Endodermal cell (in vitro differentiated cells): ENCODE data around the gene MLLT3. TPM values are rescaled to one million over a fixed set of nuclear protein-coding genes. Genes with fewer than 3 reads are reported as not detected.

Experiments used
- DNase-seq: peaks from one replicate; pipeline ENCODE4 v3.0.0-alpha.2; 2017
- H3K27ac ChIP-seq: 2 replicates; pipeline ENCODE4 v1.5.1; 2013; ENCODE audit warnings: mild to moderate bottlenecking, low read depth, low read length, moderate library complexity
- H3K27me3 ChIP-seq: 2 replicates; pipeline ENCODE4 v1.6.1; 2013; ENCODE audit warnings: mild to moderate bottlenecking, low read length, moderate library complexity; ENCODE audit not compliant: insufficient read depth, control insufficient read depth, poor library complexity, severe bottlenecking
- H3K36me3 ChIP-seq: 2 replicates; pipeline ENCODE4 v1.7.0; 2013; ENCODE audit warnings: mild to moderate bottlenecking, low read length, moderate library complexity; ENCODE audit not compliant: control insufficient read depth, insufficient read depth
- H3K4me1 ChIP-seq: one replicate; pipeline ENCODE4 v1.7.0; 2013; ENCODE audit warnings: low read length; ENCODE audit not compliant: control insufficient read depth, insufficient read depth
- H3K4me3 ChIP-seq: 2 replicates; pipeline ENCODE4 v1.5.1; 2013; ENCODE audit warnings: mild to moderate bottlenecking, low read length, moderate library complexity
- H3K9ac ChIP-seq: 2 replicates; pipeline ENCODE4 v1.6.1; 2013; ENCODE audit warnings: mild to moderate bottlenecking, low read length, moderate library complexity; ENCODE audit not compliant: poor library complexity, severe bottlenecking; ENCODE audit errors: extremely low read depth
- H3K9me3 ChIP-seq: 2 replicates; pipeline ENCODE4 v1.6.1; 2013; ENCODE audit warnings: mild to moderate bottlenecking, low read length, moderate library complexity; ENCODE audit not compliant: control insufficient read depth
- H3K27ac Mint-ChIP-seq: 2 replicates; pipeline ENCODE4 v1.8.0; 2020; ENCODE audit warnings: mixed read lengths
- H3K27me3 Mint-ChIP-seq: 2 replicates; pipeline ENCODE4 v1.8.0; 2021; ENCODE audit warnings: mild to moderate bottlenecking, mixed read lengths; ENCODE audit not compliant: insufficient read depth
- H3K36me3 Mint-ChIP-seq: 2 replicates; pipeline ENCODE4 v1.8.0; 2020; ENCODE audit warnings: low read depth, mixed read lengths
- H3K4me1 Mint-ChIP-seq: 2 replicates; pipeline ENCODE4 v1.8.0; 2020; ENCODE audit warnings: mixed read lengths
- H3K4me3 Mint-ChIP-seq: 2 replicates; pipeline ENCODE4 v1.8.0; 2020; ENCODE audit warnings: mild to moderate bottlenecking, moderate library complexity, mixed read lengths
- H3K9me3 Mint-ChIP-seq: 2 replicates; pipeline ENCODE4 v1.8.0; 2020; ENCODE audit warnings: mild to moderate bottlenecking, mixed read lengths
- CTCF ChIP-seq: fragments of 200-600 bp; sonication (generic); conservative IDR thresholded peaks from 2 replicates; pipeline ENCODE4 v1.5.0; 2021; ENCODE audit warnings: antibody characterized with exemption, mild to moderate bottlenecking
- WGBS, 2 experiments: methylation state at CpG; one replicate each; pipeline versions ENCODE4 v1.1.5 to v1.1.7; 2013; ENCODE audit warnings: missing lambda C conversion rate in 2 of 2, mixed read lengths in 1 of 2; ENCODE audit not compliant: insufficient coverage in 1 of 2, insufficient read length in 1 of 2; 5-methylcytosine and 5-hydroxymethylcytosine counted together
- total RNA-seq, 2 donors: library from RNA; stranded (reverse); fragmentation: NEBNext Ultra II Directional in 1 of 2; extraction: Animal tissue kit (Norgen Biotek cat#: 25700) in 1 of 2; gene quantifications; 2 replicates in 1 of 2; 3 replicates in 1 of 2; pipeline ENCODE4 v1.2.1, GENCODE V29; 2021

Gene MLLT3
- total RNA-seq, 2 donors from 2014 or later: 5.5 to 12.2 TPM

- H3K27me3 Mint-ChIP-seq: no peaks in the 10 kb centered on the region
- no peaks in the 10 kb centered on the region for H3K9me3 ChIP-seq
- H3K4me1 ChIP-seq: no peaks in the 10 kb centered on the region
- no peaks in the 10 kb centered on the region for H3K9me3 Mint-ChIP-seq
- TF ChIP-seq CTCF: no peak
- no peak overlapping the region for H3K27ac ChIP-seq
- no peak overlapping the region for H3K4me3 Mint-ChIP-seq
- no peak for DNase-seq
- no peak overlapping the region for H3K9ac ChIP-seq
- H3K36me3 Mint-ChIP-seq: no peaks in the 10 kb centered on the region
- H3K27me3 ChIP-seq: no peaks in the 10 kb centered on the region
- peaks cover 12% of the 10 kb centered on the region for H3K4me1 Mint-ChIP-seq
- no peak overlapping the region for H3K4me3 ChIP-seq
- no peaks in the 10 kb centered on the region for H3K36me3 ChIP-seq
- WGBS, 2 experiments: 81 to 100% methylated on average over 1 to 3 of the region's 4 CpGs
- H3K27ac Mint-ChIP-seq: no peak overlapping the region
These were observed 181.1 kb downstream of the MLLT3 start for GRCh38 chr9:20441166-20441565.

GRCh38 chr9:20437476-20437875, 184.8 kb downstream of the MLLT3 start:
- Mint-ChIP-seq H3K4me1 (peaks cover 3% of the 10 kb centered on the region), H3K4me3 (no peak overlapping the region), H3K27me3 (no peaks in the 10 kb centered on the region), H3K36me3 (no peaks in the 10 kb centered on the region), H3K27ac (no peak overlapping the region), H3K9me3 (no peaks in the 10 kb centered on the region)
- H3K4me3 ChIP-seq: no peak overlapping the region
- no peaks in the 10 kb centered on the region for H3K27me3 ChIP-seq
- no peaks in the 10 kb centered on the region for H3K36me3 ChIP-seq
- no peak for TF ChIP-seq CTCF
- no peak overlapping the region for H3K9ac ChIP-seq
- H3K4me1 ChIP-seq: no peaks in the 10 kb centered on the region
- H3K27ac ChIP-seq: no peak overlapping the region
- no peaks in the 10 kb centered on the region for H3K9me3 ChIP-seq
- no peak for DNase-seq
- WGBS, 2 experiments: 91 to 94% methylated on average over 2 of the region's 2 CpGs

- H3K4me3 Mint-ChIP-seq: no peak overlapping the region
- TF ChIP-seq CTCF: no peak
- Histone ChIP-seq H3K9me3 (no peaks in the 10 kb centered on the region), H3K27me3 (no peaks in the 10 kb centered on the region), H3K4me1 (no peaks in the 10 kb centered on the region), H3K4me3 (no peak overlapping the region), H3K36me3 (no peaks in the 10 kb centered on the region), H3K27ac (no peak overlapping the region), H3K9ac (no peak overlapping the region)
- no peak for DNase-seq
- H3K36me3 Mint-ChIP-seq: no peaks in the 10 kb centered on the region
- H3K27ac Mint-ChIP-seq: no peak overlapping the region
- H3K27me3 Mint-ChIP-seq: no peaks in the 10 kb centered on the region
- WGBS, 2 experiments: 57 to 96% methylated on average over 1 of the region's 1 CpG
- H3K4me1 Mint-ChIP-seq: peaks cover 3% of the 10 kb centered on the region
- no peaks in the 10 kb centered on the region for H3K9me3 Mint-ChIP-seq
These were observed 185.7 kb downstream of the MLLT3 start for GRCh38 chr9:20436476-20437195.
